ENCODE results near the gene SGSM2. TPM values are rescaled to one million over a fixed set of nuclear protein-coding genes. Genes with fewer than 3 reads are reported as not detected.
"Not testable (repeated sequence)": the region's sequence is repeated elsewhere in the genome, so short reads cannot be mapped to it uniquely, and the experiment has no call there.

The SGSM2 gene
- total and polyA plus RNA-seq, 2 experiments from 2014 or later, result 99.3 to 106 TPM

DNA sequence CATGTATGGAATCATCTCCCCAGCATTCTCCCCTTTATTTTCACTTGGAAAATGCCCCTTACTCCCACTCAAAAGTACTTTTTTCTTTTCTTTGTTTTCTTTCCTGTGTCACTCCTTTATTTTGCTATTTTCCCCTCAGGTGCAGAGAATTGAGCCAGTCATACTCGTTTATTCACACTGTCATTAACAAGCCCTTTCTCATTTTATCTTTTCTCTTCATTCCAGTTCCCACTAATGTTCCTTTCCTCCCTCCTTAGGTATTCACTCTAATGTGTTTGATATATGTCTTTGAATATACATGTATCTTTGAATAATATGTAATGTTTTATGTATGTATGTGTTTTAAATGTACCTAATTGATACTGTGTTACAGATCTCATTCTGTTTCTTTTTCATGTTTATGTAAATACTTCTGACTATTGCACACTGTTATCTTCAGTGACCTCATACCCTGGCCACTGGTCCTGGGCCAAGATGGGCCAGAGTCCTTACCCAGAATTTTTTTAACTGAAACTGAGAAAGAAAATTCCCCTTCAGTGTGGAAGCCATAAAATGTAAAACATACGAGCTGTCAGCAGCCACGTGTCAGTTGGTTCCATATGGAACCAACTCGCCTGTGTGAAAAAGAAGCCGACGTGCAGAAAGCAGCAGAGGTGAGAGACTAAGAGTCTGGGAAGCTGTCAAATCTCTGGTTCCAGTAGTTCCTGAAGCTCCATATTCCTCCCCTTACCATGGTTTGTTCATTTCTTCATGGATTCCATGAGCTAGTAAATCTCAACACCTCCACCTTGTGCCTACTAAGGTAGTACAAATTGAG, 27.8 kb upstream of the SGSM2 start:
- peak in 1 of 2 donors; percentile 67 for DNase-seq (ENCODE audit: low read depth in 1 of 2, low spot score in 1 of 2)
- H3K4me3 ChIP-seq, result no peak overlapping the region
- peak overlapping the region; percentile 25 for H3K27ac ChIP-seq
- H3K27me3 ChIP-seq, result no peaks in the 10 kb centered on the region
- H3K4me1 ChIP-seq (ENCODE audit: low read depth), result no peaks in the 10 kb centered on the region
- H3K36me3 ChIP-seq, result no peaks in the 10 kb centered on the region
- TF ChIP-seq, protein P1, sequence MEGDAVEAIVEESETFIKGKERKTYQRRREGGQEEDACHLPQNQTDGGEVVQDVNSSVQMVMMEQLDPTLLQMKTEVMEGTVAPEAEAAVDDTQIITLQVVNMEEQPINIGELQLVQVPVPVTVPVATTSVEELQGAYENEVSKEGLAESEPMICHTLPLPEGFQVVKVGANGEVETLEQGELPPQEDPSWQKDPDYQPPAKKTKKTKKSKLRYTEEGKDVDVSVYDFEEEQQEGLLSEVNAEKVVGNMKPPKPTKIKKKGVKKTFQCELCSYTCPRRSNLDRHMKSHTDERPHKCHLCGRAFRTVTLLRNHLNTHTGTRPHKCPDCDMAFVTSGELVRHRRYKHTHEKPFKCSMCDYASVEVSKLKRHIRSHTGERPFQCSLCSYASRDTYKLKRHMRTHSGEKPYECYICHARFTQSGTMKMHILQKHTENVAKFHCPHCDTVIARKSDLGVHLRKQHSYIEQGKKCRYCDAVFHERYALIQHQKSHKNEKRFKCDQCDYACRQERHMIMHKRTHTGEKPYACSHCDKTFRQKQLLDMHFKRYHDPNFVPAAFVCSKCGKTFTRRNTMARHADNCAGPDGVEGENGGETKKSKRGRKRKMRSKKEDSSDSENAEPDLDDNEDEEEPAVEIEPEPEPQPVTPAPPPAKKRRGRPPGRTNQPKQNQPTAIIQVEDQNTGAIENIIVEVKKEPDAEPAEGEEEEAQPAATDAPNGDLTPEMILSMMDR (IDR thresholded peaks at IDR 0.05; ENCODE audit: low read depth, low read length), result no peak
- no peaks in the 10 kb centered on the region for H3K9me3 ChIP-seq (ENCODE audit: low read depth)

DNA sequence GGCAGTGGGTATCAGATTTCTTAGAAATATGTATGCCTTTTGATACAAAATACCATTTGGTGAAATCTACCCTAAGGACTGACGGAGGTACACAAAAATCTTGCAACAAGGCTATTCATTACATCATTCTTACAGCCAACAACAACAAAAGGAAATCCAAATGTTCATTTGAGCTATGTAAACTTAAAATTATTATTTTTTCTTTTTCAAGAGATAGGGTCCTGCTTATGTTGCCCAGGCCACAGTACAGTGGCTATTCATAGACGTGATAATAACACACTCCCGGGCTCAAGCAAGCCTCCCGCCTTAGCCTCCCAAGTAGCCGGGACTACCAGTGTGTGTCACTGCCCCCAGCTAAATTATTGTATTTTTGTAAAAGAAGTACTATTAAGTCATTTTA, 24.6 kb upstream of the SGSM2 start:
- TF ChIP-seq, protein P1 (IDR thresholded peaks at IDR 0.05; ENCODE audit: low read depth, low read length), result no peak
- Histone ChIP-seq H3K27me3 (no peaks in the 10 kb centered on the region), H3K4me1 (ENCODE audit: low read depth) (no peaks in the 10 kb centered on the region), H3K4me3 (no peak overlapping the region), H3K36me3 (no peaks in the 10 kb centered on the region), H3K27ac (no peak overlapping the region), H3K9me3 (ENCODE audit: low read depth) (no peaks in the 10 kb centered on the region)
- DNase-seq (ENCODE audit: low read depth in 1 of 2, low spot score in 1 of 2), result no peak

DNA sequence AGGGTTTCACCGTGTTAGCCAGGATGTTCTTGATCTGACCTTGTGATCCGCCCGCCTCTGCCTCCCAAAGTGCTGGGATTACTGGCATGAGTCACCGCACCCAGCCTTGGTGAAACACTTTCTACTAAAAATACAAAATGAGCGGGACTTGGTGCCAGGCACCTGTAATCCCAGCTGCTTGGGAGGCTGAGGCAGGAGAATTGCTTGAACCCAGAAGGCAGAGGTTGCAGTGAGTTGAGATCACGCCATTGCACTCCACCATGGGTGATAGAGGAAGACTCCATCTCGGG, 20.4 kb upstream of the SGSM2 start:
- H3K27me3 ChIP-seq; H3K9me3 ChIP-seq (ENCODE audit: low read depth); H3K4me3 ChIP-seq; H3K4me1 ChIP-seq (ENCODE audit: low read depth); H3K27ac ChIP-seq; H3K36me3 ChIP-seq; DNase-seq (ENCODE audit: low read depth in 1 of 2, low spot score in 1 of 2): not testable (repeated sequence)

DNA sequence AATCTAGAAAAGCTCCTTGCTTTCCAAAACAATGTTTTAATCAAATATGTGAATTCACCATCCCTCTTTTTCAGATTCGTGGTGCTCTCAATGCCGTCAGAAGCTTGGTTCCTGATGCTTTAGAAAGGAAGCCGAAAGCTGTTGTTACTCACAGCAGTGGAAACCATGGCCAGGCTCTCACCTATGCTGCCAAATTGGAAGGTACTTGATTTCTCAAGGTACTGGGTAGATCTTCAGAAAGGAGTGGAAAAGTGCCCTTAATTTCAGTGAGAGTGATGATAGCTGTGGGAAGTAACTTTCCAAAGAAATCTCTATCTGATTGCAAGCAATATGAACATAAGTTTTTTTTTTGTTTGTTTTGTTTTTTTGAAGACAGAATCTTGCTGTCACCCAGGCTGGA, 19.5 kb upstream of the SGSM2 start:
- peaks cover 9% of the 10 kb centered on the region for H3K36me3 ChIP-seq
- TF ChIP-seq, protein P1 (IDR thresholded peaks at IDR 0.05; ENCODE audit: low read depth, low read length), result no peak
- no peaks in the 10 kb centered on the region for H3K4me1 ChIP-seq (ENCODE audit: low read depth)
- no peaks in the 10 kb centered on the region for H3K9me3 ChIP-seq (ENCODE audit: low read depth)
- no peak overlapping the region for H3K27ac ChIP-seq
- H3K4me3 ChIP-seq, result no peak overlapping the region
- DNase-seq (ENCODE audit: low read depth in 1 of 2, low spot score in 1 of 2), result no peak
- H3K27me3 ChIP-seq, result no peaks in the 10 kb centered on the region

DNA sequence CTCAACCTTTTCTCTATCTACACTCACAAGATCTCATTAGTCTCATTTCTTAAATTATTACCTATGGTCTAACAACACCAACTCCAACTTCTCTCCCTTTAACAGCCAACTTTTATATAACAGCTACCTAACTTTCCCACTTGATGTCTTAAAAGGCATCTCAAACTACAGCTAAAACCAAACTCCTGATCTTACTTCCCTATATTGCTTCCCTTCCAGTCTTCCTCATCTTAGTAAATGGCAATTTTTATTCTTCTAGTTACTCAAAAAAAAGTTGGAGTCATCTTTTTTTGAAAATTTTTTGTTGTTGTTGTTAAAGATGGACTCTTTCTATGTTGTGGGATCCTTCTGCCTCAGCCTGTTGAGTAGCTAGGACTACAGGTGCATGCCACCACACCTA, 18.2 kb upstream of the SGSM2 start:
- TF ChIP-seq, protein P1 (IDR thresholded peaks at IDR 0.05; ENCODE audit: low read depth, low read length), result no peak
- H3K36me3 ChIP-seq, result peaks cover 21% of the 10 kb centered on the region
- no peak for DNase-seq (ENCODE audit: low read depth in 1 of 2, low spot score in 1 of 2)

DNA sequence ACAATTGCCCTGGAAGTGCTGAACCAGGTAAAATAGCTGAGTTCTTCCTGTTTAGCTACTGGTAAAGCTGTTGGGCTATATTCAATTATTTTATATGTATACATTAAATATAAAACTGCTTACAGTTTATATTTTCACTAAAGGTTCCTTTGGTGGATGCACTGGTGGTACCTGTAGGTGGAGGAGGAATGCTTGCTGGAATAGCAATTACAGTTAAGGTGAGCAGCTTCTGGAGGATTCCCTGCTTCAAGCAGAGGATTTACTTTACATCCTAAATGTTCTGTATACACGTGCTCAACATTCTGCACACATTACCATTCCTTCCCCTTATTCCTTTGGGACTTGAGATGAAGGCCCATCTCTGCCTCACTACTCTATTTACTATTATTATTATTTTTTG, 15.9 kb upstream of the SGSM2 start:
- Histone ChIP-seq H3K4me3 (no peak overlapping the region), H3K9me3 (ENCODE audit: low read depth) (no peaks in the 10 kb centered on the region), H3K4me1 (ENCODE audit: low read depth) (no peaks in the 10 kb centered on the region), H3K36me3 (peaks cover 43% of the 10 kb centered on the region), H3K27ac (no peak overlapping the region), H3K27me3 (no peaks in the 10 kb centered on the region)
- TF ChIP-seq, protein P1 (IDR thresholded peaks at IDR 0.05; ENCODE audit: low read depth, low read length), result no peak
- DNase-seq (ENCODE audit: low read depth in 1 of 2, low spot score in 1 of 2), result no peak

More for the DNA sequence above, 18.2 kb upstream of the SGSM2 start:
- Histone ChIP-seq H3K4me1 (ENCODE audit: low read depth) (no peaks in the 10 kb centered on the region), H3K4me3 (no peak overlapping the region), H3K27ac (no peak overlapping the region), H3K9me3 (ENCODE audit: low read depth) (no peaks in the 10 kb centered on the region), H3K27me3 (no peaks in the 10 kb centered on the region)
